ENCODE data around the gene FHIT. TPM values are rescaled to one million over a fixed set of nuclear protein-coding genes. Genes with fewer than 3 reads are reported as not detected.

The FHIT gene
- total and polyA plus RNA-seq, 10 of the 15 experiments (the other 5 are each of a cell fraction or from before 2014, with no cell fraction given), result 4.2 to 14.9 (median 9.4) TPM

DNA sequence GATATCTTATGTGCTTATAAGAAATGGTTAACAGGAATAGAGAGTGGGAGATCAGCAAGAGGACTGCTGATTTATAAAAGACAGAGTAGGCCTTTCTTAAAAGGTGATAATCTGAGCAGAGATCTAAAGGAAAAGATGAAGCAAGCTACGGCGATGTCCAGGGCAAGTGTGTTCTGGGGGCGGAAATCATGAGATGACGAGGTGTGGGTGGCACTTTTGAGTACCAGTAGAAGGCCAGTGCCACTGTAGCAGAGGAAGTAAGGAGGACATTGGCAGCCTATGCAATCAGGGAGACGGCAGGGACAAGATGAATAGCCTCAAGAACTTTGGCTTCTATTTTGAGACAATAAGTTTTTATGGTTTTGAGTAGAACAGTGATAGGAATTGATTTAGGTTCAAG, 492.4 kb downstream of the FHIT start:
- intact Hi-C loops (cut with micrococcal nuclease; ENCODE audit: unreplicated experiment) (loop anchor here (5.0 kb wide), 1 partner anchor 623 kb away; no protein-coding TSS in a partner anchor), in situ Hi-C loops (cut with MboI) (loop anchor here (10.0 kb wide), 1 partner anchor 616 kb away; no protein-coding TSS in a partner anchor)
- Histone ChIP-seq H3K27me3 (replicated peaks in 1 of 2; ENCODE audit: control insufficient read depth in 2 of 2, insufficient read depth in 2 of 2, low read length in 1 of 2) (no peaks in the 10 kb centered on the region), H3K4me2 (ENCODE audit: control insufficient read depth, insufficient read depth) (no peak overlapping the region), H3K27ac (ENCODE audit: control insufficient read depth, insufficient read depth) (no peak overlapping the region), H3K9me3 (replicated peaks; ENCODE audit: control insufficient read depth, insufficient read depth, low read length) (no peaks in the 10 kb centered on the region), H3K79me2 (ENCODE audit: control insufficient read depth, insufficient read depth, low read length) (no peaks in the 10 kb centered on the region), H2AFZ (ENCODE audit: control insufficient read depth, low read depth, low read length) (no peak overlapping the region), H3K4me3 (no peak overlapping the region), H3K4me1 (ENCODE audit: control insufficient read depth, insufficient read depth, low read length) (no peaks in the 10 kb centered on the region), H4K20me1 (ENCODE audit: control insufficient read depth, insufficient read depth) (no peaks in the 10 kb centered on the region), H3K9ac (ENCODE audit: control insufficient read depth, insufficient read depth, low read length) (no peak overlapping the region), H3K36me3 (ENCODE audit: control insufficient read depth in 2 of 2, insufficient read depth in 2 of 2, low read length in 1 of 2) (no peaks in the 10 kb centered on the region)
- ChIA-PET RAD21 (ENCODE audit: unreplicated experiment) (no interaction called here), SMC1A (ENCODE audit: uncharacterized antibody, unreplicated experiment) (interaction anchor here (1.4 kb wide), 1 partner anchor 352 kb away, joined by 4 read pairs; no protein-coding TSS in a partner anchor), POLR2A (no interaction called here), CTCF (no interaction called here)
- DNase-seq (ENCODE audit: low read depth, low spot score) (no peak), ATAC-seq (no peak), FAIRE-seq (no peak)
- TF ChIP-seq MEF2A (IDR thresholded peaks at IDR 0.05; ENCODE audit: insufficient read depth, low read depth, low read length), result no peak
- no peak for TF ChIP-seq GATAD2B (conservative IDR thresholded peaks at IDR 0.05; ENCODE audit: low read depth)
- no peak for TF ChIP-seq POU2F2 (IDR thresholded peaks at IDR 0.05; ENCODE audit: borderline replicate concordance, low read depth, low read length)
- no peak for TF ChIP-seq FOS (IDR thresholded peaks at IDR 0.05; ENCODE audit: borderline replicate concordance, extremely low read depth, insufficient read length)
- no peak for TF ChIP-seq TAF1 (IDR thresholded peaks at IDR 0.05; ENCODE audit: borderline replicate concordance, low read depth, low read length)
- no peak for TF ChIP-seq BACH1 (IDR thresholded peaks at IDR 0.05; ENCODE audit: borderline replicate concordance)
- TF ChIP-seq, protein P1, sequence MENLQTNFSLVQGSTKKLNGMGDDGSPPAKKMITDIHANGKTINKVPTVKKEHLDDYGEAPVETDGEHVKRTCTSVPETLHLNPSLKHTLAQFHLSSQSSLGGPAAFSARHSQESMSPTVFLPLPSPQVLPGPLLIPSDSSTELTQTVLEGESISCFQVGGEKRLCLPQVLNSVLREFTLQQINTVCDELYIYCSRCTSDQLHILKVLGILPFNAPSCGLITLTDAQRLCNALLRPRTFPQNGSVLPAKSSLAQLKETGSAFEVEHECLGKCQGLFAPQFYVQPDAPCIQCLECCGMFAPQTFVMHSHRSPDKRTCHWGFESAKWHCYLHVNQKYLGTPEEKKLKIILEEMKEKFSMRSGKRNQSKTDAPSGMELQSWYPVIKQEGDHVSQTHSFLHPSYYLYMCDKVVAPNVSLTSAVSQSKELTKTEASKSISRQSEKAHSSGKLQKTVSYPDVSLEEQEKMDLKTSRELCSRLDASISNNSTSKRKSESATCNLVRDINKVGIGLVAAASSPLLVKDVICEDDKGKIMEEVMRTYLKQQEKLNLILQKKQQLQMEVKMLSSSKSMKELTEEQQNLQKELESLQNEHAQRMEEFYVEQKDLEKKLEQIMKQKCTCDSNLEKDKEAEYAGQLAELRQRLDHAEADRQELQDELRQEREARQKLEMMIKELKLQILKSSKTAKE (IDR thresholded peaks at IDR 0.05; ENCODE audit: low read depth, poor library complexity, severe bottlenecking), result no peak
- 73% methylated on average over 5 of the region's 5 CpGs for WGBS (ENCODE audit: insufficient coverage, insufficient replicate concordance, low lambda C conversion rate, missing lambda C conversion rate)
- BruUV-seq (replicated peaks), result no TSS peak
